ENCODE data around the gene UBXN2A.
A peak's percentile ranks its signal among the peaks of the same experiment; 100 is the strongest.
"Not testable (repeated sequence)": the region's sequence is repeated elsewhere in the genome, so short reads cannot be mapped to it uniquely, and the experiment has no call there.

The UBXN2A gene

DNA sequence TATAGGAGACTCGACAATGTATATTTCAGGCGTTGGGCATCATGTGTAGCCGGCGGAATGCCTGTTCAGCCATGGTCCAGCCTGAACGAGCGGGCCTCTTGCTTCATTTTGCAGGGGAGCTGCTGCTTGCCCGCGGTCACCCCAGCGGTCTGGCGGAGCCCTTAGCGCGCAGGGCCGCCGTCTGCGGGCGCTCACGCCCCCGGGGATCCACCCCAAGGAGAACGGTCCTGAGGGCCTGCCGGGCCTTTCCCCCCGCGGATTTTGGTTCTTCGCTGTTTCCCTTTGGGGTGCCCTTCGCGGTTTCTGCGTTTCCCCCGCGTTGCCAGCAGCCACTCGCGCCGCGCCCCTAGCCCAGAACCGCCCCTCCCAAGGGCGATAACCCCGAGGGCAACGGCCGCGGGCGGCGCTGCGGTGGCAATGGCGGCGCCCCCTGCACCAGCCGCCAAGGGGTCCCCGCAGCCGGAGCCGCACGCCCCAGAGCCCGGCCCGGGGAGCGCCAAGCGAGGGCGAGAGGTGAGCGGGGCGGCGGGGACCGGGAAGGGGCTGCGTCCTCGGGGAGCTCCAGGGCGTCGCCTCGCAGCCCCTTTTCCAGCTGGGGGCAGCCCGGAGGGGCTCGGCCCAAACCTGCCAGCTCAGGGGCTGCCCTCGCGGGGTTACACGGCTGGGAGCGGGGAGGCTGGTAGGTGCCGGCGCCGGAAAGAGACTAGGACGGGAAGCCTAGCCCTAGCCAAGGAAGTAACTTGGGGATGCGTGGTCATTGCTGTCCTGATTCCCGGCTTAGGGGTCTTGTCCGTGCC lies 69.6 kb downstream of the UBXN2A start, which contains the start of gene MFSD2B:
Gene MFSD2B (plus strand): TSS at position 406 of the 797 bp plus-strand sequence. CDS start 12 bp downstream, at position 418.
- H3K4me1 ChIP-seq (ENCODE audit: control insufficient read depth, insufficient read depth, low read length), result no peaks in the 10 kb centered on the region
- H3K36me3 ChIP-seq (ENCODE audit: control insufficient read depth, insufficient read depth, low read length), result no peaks in the 10 kb centered on the region
- no peak within 1 kb of the TSS for H3K9ac ChIP-seq (ENCODE audit: low read length)
- H3K27ac ChIP-seq (ENCODE audit: low read depth, low read length), result no peak within 1 kb of the TSS
- H3K4me3 ChIP-seq (ENCODE audit: low read length), result peak within 1 kb of the TSS; percentile 17
- peaks cover 12% of the 10 kb centered on the region for H3K27me3 ChIP-seq (ENCODE audit: control insufficient read depth, insufficient read depth, low read length)

DNA sequence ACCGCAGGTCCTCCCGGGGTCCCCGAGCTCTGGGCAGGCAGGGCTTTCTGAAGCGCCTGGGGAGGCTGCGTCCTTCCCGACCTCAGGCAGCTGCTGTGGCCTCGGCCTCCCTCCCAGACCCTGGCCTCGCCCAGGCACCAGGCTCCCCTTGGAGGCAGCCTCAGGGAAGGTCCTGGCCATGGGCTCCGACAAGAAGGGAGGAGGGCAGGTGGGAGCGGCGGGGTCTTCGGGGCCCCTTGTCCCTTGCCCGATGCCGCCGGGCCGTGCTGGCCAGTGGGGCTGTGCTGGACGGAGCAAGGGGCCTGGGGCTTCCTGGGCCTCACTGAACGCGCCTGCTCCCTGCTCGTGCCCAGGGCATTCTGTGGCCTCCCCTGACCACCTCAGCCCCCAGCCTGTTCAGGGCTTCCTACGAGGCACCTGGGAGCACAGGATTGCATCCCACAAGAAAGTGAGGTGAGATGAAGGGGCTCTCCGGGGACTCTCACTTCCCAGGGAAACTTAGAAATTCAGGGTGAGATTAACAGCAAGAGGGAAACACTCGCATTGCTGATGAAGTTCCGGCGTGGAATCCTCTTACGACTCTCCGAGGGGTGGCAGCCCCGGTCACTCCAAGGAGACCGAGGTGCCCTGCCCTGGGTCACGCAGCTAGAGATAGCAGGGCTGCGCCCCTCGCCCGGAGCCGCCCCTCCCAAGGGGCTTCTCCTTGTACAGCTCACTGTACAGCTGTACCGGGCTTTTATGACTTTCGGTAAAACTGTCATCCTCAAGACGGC lies 70.4 kb downstream of the UBXN2A start:
- Histone ChIP-seq H3K4me1 (ENCODE audit: control insufficient read depth, insufficient read depth, low read length) (no peaks in the 10 kb centered on the region), H3K36me3 (ENCODE audit: control insufficient read depth, insufficient read depth, low read length) (no peaks in the 10 kb centered on the region), H3K27ac (ENCODE audit: low read depth, low read length) (no peak overlapping the region), H3K27me3 (ENCODE audit: control insufficient read depth, insufficient read depth, low read length) (peaks cover 12% of the 10 kb centered on the region), H3K9ac (ENCODE audit: low read length) (no peak overlapping the region), H3K4me3 (ENCODE audit: low read length) (peak overlapping the region; percentile 17)

DNA sequence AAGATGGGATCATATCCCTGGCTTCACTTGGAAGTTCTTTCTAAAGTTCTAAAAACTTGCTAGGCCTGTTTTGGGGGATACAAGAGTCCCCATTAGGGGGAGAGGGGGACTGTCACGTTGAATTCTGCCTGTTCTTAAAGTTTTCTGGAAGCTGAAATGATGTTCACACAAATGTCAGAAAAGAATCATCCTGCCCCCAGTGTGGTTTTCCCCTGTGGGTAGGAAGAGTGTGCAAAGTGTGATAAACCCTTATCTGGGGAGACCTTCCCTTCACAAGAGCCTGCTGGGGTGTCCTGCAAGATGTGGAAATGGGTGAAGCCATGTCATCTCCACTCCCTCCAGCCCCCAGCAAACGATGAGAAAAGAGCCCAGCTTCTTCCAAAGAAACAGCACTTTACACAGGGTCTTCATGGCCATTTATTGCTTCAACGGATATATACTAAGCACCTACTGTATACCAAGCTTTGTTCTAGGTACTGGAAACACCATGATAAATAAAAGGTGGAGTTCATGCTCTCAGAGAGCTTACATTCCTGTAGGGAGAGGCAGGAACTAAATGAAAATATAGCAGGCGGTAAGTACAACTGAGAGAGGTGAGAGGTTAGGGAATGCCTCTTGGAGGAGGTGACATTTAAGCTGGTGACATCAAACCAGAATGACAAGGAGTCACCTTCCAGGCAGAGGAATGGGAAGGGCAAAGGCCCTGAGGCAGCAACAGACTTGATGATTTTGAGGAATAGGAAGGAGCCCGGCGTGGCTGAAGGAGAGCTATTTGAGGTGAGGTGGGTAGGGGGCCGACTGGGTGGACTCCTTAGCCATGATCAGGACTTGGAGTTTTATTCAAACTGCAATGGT lies 71.2 kb downstream of the UBXN2A start:
- H3K4me3 ChIP-seq (ENCODE audit: low read length), result no peak overlapping the region
- peaks cover 12% of the 10 kb centered on the region for H3K27me3 ChIP-seq (ENCODE audit: control insufficient read depth, insufficient read depth, low read length)
- H3K27ac ChIP-seq (ENCODE audit: low read depth, low read length), result no peak overlapping the region
- H3K4me1 ChIP-seq (ENCODE audit: control insufficient read depth, insufficient read depth, low read length), result no peaks in the 10 kb centered on the region
- H3K9ac ChIP-seq (ENCODE audit: low read length), result no peak overlapping the region
- no peaks in the 10 kb centered on the region for H3K36me3 ChIP-seq (ENCODE audit: control insufficient read depth, insufficient read depth, low read length)

DNA sequence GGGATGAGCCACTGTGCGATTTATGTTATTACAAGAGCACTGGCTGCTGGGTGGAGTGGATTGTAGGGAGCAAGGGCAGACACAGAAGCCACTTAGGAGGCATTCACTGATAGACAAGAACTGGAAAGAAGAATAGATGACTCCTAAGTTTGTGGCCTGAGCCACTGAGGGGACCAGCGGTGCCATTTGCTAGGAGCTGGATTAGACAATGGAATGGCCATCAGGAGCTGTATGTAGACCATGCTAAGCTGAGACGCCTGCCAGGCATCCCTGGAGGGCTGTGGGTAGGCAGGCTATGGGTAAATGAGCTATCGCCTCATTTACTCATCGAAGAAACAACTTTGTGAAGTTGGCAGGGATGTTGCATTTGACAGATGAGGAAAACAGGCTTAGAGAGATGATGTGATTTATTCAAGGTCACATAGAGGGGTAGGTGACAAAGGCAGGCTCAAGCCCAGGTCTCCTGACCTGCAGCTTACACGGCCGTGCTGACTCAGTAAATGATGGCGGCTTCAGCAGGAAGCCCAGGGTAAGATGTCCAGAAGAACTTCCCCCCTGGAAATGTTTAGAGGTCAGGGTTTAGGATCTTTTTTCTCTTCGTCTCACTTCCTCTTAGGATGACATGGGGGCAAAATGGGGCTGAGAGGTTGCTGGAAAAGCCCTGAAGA lies 72.4 kb downstream of the UBXN2A start:
- Histone ChIP-seq H3K27me3 (ENCODE audit: control insufficient read depth, insufficient read depth, low read length) (peaks cover 12% of the 10 kb centered on the region), H3K4me3 (ENCODE audit: low read length) (no peak overlapping the region), H3K36me3 (ENCODE audit: control insufficient read depth, insufficient read depth, low read length) (no peaks in the 10 kb centered on the region), H3K4me1 (ENCODE audit: control insufficient read depth, insufficient read depth, low read length) (no peaks in the 10 kb centered on the region), H3K9ac (ENCODE audit: low read length) (no peak overlapping the region), H3K27ac (ENCODE audit: low read depth, low read length) (no peak overlapping the region)

DNA sequence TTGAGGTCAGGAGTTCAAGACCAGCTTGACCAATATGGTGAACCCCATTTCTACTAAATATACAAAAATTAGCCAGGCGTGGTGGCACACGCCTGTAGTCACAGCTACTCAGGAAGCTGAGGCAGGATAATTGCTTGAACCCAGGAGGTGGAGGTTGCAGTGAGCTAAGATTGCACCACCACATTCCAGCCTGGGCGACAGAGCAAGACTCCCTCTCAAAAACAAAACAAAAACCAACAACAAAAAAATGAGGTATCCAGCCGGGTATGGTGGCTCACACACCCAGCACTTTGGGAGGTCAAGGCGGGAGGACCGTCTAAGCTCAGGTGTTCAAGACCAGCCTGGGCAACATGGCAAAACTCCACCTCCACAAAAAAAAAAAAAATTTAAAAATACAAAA lies 74.6 kb downstream of the UBXN2A start:
- H3K9ac ChIP-seq (ENCODE audit: low read length); H3K36me3 ChIP-seq (ENCODE audit: control insufficient read depth, insufficient read depth, low read length): not testable (repeated sequence)

DNA sequence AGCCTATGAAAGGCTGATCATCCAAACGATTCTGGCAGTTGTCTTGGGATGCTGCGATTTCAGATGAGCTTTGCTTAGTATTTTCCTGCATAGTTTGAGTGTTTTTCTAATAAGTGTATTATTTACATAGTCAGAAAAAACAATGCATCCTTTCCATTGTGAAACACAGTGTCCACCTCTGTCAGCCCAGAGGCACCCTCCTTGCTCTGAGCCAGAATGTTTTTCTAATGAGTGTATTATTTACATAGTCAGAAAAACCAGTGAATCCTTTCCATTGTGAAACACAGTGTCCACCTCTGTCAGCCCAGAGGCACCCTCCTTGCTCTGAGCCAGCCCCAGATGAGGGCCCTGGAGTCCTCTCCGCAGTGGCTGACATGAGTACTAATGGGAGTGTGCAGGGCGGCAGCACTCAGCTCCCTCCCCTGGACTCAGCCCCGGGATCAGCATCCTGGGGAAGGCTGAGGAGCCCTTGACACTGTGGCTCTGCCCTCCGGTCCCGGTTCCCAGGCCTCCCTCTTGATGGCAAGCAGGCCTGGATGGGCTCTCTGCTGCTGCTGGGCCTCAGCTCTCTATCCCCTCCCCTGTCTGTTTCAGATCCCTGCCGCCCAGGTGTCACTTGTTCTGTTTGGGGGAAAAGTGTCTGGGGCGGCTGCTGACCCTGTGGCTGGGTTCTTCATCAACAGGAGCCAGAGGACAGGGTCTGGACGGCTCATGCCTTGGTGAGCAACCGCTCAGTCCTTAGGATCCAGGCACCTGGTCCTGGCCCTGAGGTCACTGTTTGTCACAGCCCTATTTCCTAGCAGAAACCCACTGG lies 75.5 kb downstream of the UBXN2A start:
- Histone ChIP-seq H3K4me1 (ENCODE audit: control insufficient read depth, insufficient read depth, low read length) (no peaks in the 10 kb centered on the region), H3K36me3 (ENCODE audit: control insufficient read depth, insufficient read depth, low read length) (no peaks in the 10 kb centered on the region), H3K27me3 (ENCODE audit: control insufficient read depth, insufficient read depth, low read length) (peaks cover 2% of the 10 kb centered on the region), H3K27ac (ENCODE audit: low read depth, low read length) (no peak overlapping the region), H3K9ac (ENCODE audit: low read length) (no peak overlapping the region), H3K4me3 (ENCODE audit: low read length) (no peak overlapping the region)

More for the DNA sequence above, 74.6 kb downstream of the UBXN2A start:
- not testable (repeated sequence) for H3K27me3 ChIP-seq (ENCODE audit: control insufficient read depth, insufficient read depth, low read length); H3K4me3 ChIP-seq (ENCODE audit: low read length); H3K4me1 ChIP-seq (ENCODE audit: control insufficient read depth, insufficient read depth, low read length); H3K27ac ChIP-seq (ENCODE audit: low read depth, low read length)

DNA sequence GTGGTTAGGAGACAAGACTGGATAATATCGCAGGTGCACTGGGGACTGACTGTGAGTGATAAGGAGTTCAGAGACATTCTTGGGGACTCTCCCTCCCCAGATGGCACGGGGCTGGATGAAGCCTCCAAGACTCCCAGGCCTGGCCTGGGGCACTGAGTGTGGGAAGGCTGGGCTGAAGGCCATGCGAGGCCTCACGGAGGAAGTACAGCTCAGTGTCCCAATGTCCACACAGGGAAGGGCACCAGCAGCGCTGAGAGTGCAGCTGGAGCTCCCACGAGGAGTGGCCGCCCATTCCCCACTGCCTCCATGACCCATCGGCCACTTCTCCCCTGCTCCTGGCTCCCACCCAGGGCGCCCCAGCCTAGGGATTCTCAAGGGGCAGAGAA lies 76.1 kb downstream of the UBXN2A start:
- H3K9ac ChIP-seq (ENCODE audit: low read length), result no peak overlapping the region
- no peak overlapping the region for H3K27ac ChIP-seq (ENCODE audit: low read depth, low read length)
- no peaks in the 10 kb centered on the region for H3K4me1 ChIP-seq (ENCODE audit: control insufficient read depth, insufficient read depth, low read length)
- no peaks in the 10 kb centered on the region for H3K27me3 ChIP-seq (ENCODE audit: control insufficient read depth, insufficient read depth, low read length)
- no peaks in the 10 kb centered on the region for H3K36me3 ChIP-seq (ENCODE audit: control insufficient read depth, insufficient read depth, low read length)
- H3K4me3 ChIP-seq (ENCODE audit: low read length), result no peak overlapping the region

DNA sequence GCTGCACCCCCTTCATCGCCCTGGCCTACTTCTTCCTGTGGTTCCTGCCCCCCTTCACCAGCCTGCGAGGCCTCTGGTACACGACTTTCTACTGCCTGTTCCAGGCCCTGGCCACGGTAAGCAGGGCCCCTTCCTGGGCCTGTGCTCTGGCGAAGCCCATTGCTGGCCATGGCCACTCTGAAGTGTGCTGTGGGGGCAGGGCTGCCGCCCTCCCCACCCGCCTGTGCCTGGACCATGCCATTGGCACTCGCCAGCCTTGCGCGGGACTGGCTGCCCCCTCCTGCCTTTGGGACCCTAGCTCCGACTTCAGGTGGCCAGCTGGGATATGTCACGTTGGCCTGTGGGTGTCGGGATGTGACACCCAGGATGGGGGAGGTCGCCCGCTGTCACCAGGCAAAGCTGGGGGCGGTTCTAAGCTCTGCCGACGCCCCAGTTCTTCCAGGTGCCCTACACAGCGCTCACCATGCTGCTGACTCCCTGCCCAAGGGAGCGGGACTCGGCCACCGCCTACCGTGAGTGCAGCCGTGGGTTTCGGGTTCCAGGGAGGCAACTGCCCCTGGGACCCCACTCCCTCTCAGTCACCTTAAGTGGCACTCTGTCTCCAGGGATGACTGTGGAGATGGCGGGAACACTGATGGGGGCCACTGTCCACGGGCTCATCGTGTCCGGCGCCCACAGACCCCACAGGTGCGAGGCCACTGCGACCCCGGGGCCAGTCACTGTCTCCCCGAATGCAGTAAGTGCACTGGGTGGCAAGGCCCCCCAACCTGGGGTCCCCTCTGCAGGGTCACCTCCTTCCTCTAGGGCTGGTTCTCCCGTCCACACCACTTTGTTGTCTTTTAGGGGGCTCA lies 76.8 kb downstream of the UBXN2A start:
- H3K4me1 ChIP-seq (ENCODE audit: control insufficient read depth, insufficient read depth, low read length), result no peaks in the 10 kb centered on the region
- no peaks in the 10 kb centered on the region for H3K36me3 ChIP-seq (ENCODE audit: control insufficient read depth, insufficient read depth, low read length)
- no peak overlapping the region for H3K9ac ChIP-seq (ENCODE audit: low read length)
- H3K27me3 ChIP-seq (ENCODE audit: control insufficient read depth, insufficient read depth, low read length), result no peaks in the 10 kb centered on the region
- H3K27ac ChIP-seq (ENCODE audit: low read depth, low read length), result no peak overlapping the region
- H3K4me3 ChIP-seq (ENCODE audit: low read length), result no peak overlapping the region

DNA sequence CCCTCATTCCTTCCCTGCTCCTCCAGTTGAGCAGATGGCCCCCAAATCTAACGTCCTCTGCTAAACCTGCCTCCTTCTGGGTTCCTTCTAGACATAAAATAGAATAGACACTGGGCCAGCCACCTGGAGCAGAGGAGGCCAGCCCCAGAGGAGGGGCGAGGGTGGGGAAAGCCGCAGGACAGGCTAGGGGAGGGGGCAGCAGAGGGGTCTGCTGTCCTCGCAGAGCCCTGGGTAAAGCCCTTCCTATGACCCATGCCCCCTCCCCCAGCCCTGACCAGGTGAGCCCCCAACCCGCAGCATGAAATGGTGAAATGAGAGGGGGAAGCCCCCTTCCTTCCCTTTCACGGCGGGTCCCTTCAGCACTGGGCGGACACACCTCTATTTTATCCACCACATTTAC lies 77.4 kb downstream of the UBXN2A start:
- Histone ChIP-seq H3K4me1 (ENCODE audit: control insufficient read depth, insufficient read depth, low read length) (no peaks in the 10 kb centered on the region), H3K27ac (ENCODE audit: low read depth, low read length) (no peak overlapping the region), H3K36me3 (ENCODE audit: control insufficient read depth, insufficient read depth, low read length) (no peaks in the 10 kb centered on the region), H3K27me3 (ENCODE audit: control insufficient read depth, insufficient read depth, low read length) (no peaks in the 10 kb centered on the region), H3K4me3 (ENCODE audit: low read length) (no peak overlapping the region), H3K9ac (ENCODE audit: low read length) (no peak overlapping the region)

DNA sequence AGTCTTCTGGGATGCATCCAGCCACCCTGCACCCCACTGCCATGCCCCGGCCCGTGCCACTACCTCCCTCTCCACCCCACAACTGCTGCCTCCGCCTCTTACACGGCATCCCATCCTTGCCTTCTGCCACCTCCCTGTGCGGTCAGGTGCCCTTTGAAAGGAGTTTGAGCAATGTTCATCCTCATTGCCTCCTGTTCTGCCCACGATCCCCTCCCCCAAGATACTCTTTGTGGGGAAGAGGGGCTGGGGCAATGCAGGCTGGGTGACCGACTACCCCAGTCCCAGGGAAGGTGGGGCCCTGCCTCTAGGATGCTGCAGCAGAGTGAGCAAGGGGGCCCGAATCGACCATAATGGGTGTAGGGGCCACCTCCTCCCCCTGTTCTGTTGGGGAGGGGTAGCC lies 78.0 kb downstream of the UBXN2A start:
- no peak overlapping the region for H3K9ac ChIP-seq (ENCODE audit: low read length)
- no peak overlapping the region for H3K4me3 ChIP-seq (ENCODE audit: low read length)
- no peaks in the 10 kb centered on the region for H3K27me3 ChIP-seq (ENCODE audit: control insufficient read depth, insufficient read depth, low read length)
- no peaks in the 10 kb centered on the region for H3K4me1 ChIP-seq (ENCODE audit: control insufficient read depth, insufficient read depth, low read length)
- H3K27ac ChIP-seq (ENCODE audit: low read depth, low read length), result no peak overlapping the region
- no peaks in the 10 kb centered on the region for H3K36me3 ChIP-seq (ENCODE audit: control insufficient read depth, insufficient read depth, low read length)

DNA sequence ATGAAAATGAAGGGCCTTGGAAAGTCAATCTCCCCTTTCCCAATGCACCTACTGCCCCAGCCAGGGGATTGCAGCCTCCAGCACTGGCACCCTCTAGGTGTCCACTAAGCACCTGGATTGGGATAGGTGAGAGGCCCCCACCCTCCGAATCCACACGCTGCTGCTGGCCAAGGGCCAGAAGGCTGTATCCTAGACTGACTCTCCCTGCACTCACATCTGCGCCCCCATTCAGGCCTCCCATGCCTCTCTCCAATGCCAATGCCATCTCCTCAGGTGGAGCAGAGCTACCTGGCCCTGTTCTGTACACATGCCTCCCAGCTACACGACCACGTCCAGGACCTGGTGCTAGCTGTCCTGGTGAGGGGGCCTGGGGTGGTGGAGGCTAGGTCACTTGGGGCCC lies 79.5 kb downstream of the UBXN2A start:
- H3K9ac ChIP-seq (ENCODE audit: low read length), result no peak overlapping the region
- no peak overlapping the region for H3K27ac ChIP-seq (ENCODE audit: low read depth, low read length)
- no peaks in the 10 kb centered on the region for H3K36me3 ChIP-seq (ENCODE audit: control insufficient read depth, insufficient read depth, low read length)

More for the DNA sequence above, 79.5 kb downstream of the UBXN2A start:
- no peaks in the 10 kb centered on the region for H3K4me1 ChIP-seq (ENCODE audit: control insufficient read depth, insufficient read depth, low read length)
- H3K4me3 ChIP-seq (ENCODE audit: low read length), result no peak overlapping the region
- H3K27me3 ChIP-seq (ENCODE audit: control insufficient read depth, insufficient read depth, low read length), result no peaks in the 10 kb centered on the region
